ENCODE data around the gene VASP. TPM values are rescaled to one million over a fixed set of nuclear protein-coding genes. Genes with fewer than 3 reads are reported as not detected.

The VASP gene
- total and polyA plus RNA-seq, 9 of the 15 experiments (the other 6 are each of a cell fraction or from before 2014, with no cell fraction given), result 16.7 to 261 (median 112) TPM

- no peak for TF ChIP-seq ZBTB7A (IDR thresholded peaks at IDR 0.05; ENCODE audit: borderline replicate concordance, control insufficient read depth, low read depth, low read length)
- no peak for TF ChIP-seq CTCFL (IDR thresholded peaks at IDR 0.05; ENCODE audit: borderline replicate concordance, insufficient read depth, low read depth, low read length, poor library complexity, severe bottlenecking)
Measured at GRCh38 chr19:45488708-45489107, 18.6 kb upstream of the VASP start (continued).

GRCh38 chr19:45489216-45489855 is 17.9 kb upstream of the VASP start:
- H2AFZ ChIP-seq (ENCODE audit: low read depth, low read length), result no peak overlapping the region
- H3K36me3 ChIP-seq (ENCODE audit: control insufficient read depth, insufficient read depth, low read length), result no peaks in the 10 kb centered on the region
- H3K4me3 ChIP-seq, result no peak overlapping the region
- ATAC-seq (no peak), FAIRE-seq (no peak), DNase-seq (ENCODE audit: extremely low read depth in 1 of 4, low spot score in 3 of 4) (no peak)
- no peak overlapping the region for H3K4me2 ChIP-seq (ENCODE audit: insufficient read depth, low read length)
- H3K79me2 ChIP-seq (ENCODE audit: control insufficient read depth, insufficient read depth, low read length), result peaks cover 6% of the 10 kb centered on the region; the same call in 1 of the 3 replicates
- BruUV-seq (replicated peaks), result no TSS peak
- POLR2A ChIA-PET, result no interaction called here
- peaks cover 8 to 34% of the 10 kb centered on the region in 2 experiments; a peak in 4 of 5 replicates for H3K4me1 ChIP-seq (replicated peaks in 1 of 2; ENCODE audit: control insufficient read depth in 2 of 2, insufficient read depth in 2 of 2, low read length in 2 of 2)
- no peaks in the 10 kb centered on the region for H3K9me3 ChIP-seq (replicated peaks; ENCODE audit: control insufficient read depth, insufficient read depth, low read depth, low read length)
- no peak overlapping the region for H3K27ac ChIP-seq (ENCODE audit: extremely low read depth, low read depth, low read length)
- 66% methylated on average over 13 of the region's 20 CpGs for WGBS (ENCODE audit: insufficient coverage, low coverage, missing lambda C conversion rate)
- in situ Hi-C loops (cut with MboI) (no loop called here), intact Hi-C loops (cut with micrococcal nuclease) (loop anchor here (5.0 kb wide), 1 partner anchor 153 kb away; no protein-coding TSS in a partner anchor)
- H3K9ac ChIP-seq (ENCODE audit: insufficient read depth in 1 of 2, low read depth in 2 of 2, low read length in 2 of 2), result no peak overlapping the region
- H4K20me1 ChIP-seq (replicated peaks; ENCODE audit: control insufficient read depth, insufficient read depth, low read length), result no peaks in the 10 kb centered on the region
- CTCF ChIA-PET (ENCODE audit: low intra/inter-chr PET ratio), result no interaction called here
- 0 out of 5 replicates have a peak, but pooled peaks cover 0 to 2% of the 10 kb centered on the region in 2 experiments for H3K27me3 ChIP-seq (ENCODE audit: control insufficient read depth in 2 of 2, insufficient read depth in 2 of 2, low read length in 2 of 2)
- no peaks in the 10 kb centered on the region for H3K9me1 ChIP-seq (ENCODE audit: control insufficient read depth, insufficient read depth, low read length)
- TF ChIP-seq ZNF318 (IDR thresholded peaks at IDR 0.05; ENCODE audit: borderline replicate concordance in 1 of 2, low read depth in 1 of 2) (no peak), GATAD2A (IDR thresholded peaks at IDR 0.05) (no peak), GTF2E2 (tag; IDR thresholded peaks at IDR 0.05) (no peak), POLR3G (IDR thresholded peaks at IDR 0.05; ENCODE audit: extremely low read depth, insufficient read length, insufficient replicate concordance) (no peak), ZBTB26 (CRISPR knock-in tag; IDR thresholded peaks at IDR 0.05) (no peak)

All from K562 (cell line).